NCI-H748 (cell line): Measurements from ENCODE around the gene LTBP4.
"Not testable (repeated sequence)": the region's sequence is repeated elsewhere in the genome, so short reads cannot be mapped to it uniquely, and the experiment has no call there.

ENCODE experiments used
- DNase-seq: peaks from one replicate; lab custom pipeline; 2025; ENCODE audit not compliant: unreplicated experiment; lab: John Stamatoyannopoulos, UW

Gene LTBP4

GRCh38 chr19:40571831-40572495, 29.2 kb upstream of the LTBP4 start:
- no peak for DNase-seq

- no peak for DNase-seq
Observed at GRCh38 chr19:40575326-40575725, 25.8 kb upstream of the LTBP4 start.

DNA sequence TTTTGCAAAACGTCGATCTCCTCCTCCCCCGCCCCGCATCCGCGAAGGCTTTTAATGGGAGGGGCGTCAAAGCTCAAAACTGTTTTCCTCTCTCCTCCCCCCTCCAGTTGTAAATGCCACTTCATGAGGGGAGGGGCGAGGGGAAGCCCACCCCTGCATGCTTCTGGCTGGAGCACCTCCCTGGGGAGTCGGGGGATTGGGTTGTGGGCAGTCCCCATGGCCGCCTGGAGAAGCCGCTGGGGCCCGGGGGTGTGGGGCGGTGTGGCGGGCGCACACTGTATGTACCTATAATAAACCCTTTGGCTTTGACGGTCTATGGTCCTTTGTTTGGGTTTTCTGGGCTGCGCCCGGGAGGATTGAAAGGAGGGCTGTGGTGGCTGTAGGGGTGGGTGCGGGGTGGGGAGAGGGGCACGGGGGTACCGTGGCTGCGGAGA, 25.0 kb upstream of the LTBP4 start:
- DNase-seq, result peak; percentile 88

GRCh38 chr19:40576585-40577451, 24.4 kb upstream of the LTBP4 start, which contains the start of gene SHKBP1:
SHKBP1 (plus strand) TSS chr19:40576873; CDS start chr19:40576900, 27 bp downstream.
- DNase-seq, result peak; percentile 97

DNA sequence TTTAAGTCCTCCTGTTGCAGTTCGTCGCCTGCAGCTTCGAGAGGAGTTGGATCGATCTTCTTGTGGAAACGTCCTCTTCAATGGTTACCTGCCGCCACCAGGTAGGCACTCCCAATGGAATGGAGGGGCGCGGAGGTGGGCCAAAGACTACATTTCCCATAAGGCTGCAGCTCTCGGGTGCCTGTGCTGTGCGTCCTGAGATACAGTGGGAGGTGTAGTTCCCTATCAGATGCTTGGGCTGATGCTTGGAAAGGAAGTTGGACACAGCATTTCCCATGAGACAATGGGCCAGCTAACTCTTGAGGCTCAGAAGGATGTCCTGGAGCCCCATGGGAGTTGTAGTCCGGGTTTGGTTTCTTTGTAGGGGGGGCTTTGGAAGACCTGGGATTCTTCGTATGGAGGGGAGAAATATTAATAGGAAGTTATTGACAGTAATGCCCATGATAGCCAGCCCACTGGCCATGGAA, 22.7 kb upstream of the LTBP4 start:
- peak; percentile 42 for DNase-seq

GRCh38 chr19:40580619-40581018, 20.6 kb upstream of the LTBP4 start:
- no peak for DNase-seq

- no peak for DNase-seq
Observed at GRCh38 chr19:40581531-40581930, 19.6 kb upstream of the LTBP4 start.

- DNase-seq, result no peak
Observed at GRCh38 chr19:40582467-40582866, 18.7 kb upstream of the LTBP4 start.

DNA sequence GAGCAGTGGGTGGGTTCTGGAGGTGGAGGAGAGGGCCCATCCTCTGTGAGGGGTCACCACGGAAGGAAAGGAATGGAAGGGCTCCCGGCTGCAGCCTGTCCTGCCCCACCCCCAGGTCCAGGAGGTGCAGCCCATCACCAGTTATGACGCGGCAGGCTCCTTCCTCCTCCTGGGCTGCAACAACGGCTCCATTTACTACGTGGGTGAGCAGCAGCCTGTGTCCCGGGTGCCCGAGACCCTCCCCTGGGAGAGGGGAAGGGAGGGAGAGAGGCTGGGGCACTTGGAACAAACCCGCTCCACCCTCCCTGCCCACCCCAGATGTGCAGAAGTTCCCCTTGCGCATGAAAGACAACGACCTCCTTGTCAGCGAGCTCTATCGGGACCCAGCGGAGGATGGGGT, 17.9 kb upstream of the LTBP4 start:
- DNase-seq, result no peak

DNA sequence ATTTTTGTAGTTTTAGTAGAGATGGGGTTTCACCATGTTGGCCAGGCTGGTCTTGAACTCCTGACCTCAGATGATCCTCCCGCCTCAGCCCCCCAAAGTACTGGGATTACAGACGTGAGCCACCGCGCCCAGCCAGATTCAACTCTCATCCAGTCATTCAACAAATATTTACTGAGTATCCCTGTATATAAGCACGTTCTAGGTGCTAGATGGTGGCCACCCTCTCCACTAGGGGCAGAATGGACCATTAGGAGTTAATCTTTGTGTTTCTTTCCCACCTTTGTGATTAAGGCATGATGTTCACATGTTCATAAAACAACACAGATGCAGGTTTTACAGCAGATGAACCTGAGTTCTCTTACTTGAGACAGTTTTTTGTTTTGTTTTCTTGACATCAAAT, 17.2 kb upstream of the LTBP4 start:
- no peak for DNase-seq

DNA sequence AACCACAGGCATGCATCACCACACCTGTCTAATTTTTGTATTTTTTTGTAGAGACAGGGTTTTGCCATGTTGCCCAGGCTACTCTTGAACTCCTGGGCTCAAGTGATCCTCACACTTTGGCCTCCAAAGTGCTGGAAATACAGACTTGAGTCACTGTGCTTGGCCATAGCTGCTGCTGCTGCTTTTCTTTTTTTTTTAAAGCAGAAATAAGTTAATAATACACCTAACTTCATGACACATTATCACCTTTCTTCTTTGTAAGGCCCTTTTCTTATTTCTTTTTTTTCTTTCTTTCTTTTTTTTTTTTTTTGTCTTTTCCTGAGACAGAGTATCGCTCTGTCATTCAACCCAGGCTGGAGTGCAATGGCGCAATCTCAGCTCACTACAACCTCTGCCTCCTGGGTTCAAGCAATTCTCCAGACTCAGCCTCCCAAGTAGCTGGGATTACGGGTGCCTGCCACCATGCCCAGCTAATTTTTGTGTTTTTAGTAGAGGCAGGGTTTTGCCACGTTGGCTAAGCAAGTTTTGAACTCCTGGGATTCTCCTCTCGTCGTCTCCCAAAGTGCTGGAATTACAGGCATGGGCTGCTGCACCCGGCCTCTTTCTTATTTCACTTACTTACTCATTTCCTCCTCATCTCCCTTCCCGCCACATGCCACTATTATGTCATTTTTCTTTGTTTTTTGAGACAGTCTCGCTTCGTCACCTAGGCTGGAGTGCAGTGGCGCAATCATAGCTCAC, 15.8 kb upstream of the LTBP4 start:
- DNase-seq, result no peak

DNA sequence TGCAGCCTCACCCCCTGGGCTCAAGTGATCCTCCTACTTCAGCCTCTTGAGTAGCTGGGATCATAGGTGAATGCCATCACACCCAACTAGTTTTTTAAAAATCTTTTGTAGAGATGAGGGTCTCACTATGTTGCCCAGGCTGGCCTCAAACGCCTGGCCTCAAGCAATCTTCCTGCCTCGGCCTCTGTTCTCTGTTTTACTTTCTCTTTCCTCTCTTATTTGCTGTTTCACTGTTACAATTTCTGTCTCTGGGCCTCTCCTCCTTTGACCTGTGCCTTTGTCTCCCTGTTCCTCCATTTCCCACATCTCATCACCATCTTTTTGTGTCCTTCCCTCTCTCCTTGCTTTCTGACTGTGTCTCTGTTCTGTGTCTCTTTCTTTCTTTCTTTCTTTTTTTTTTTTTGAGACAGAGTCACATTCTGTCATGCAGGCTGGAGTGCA, 15.2 kb upstream of the LTBP4 start:
- DNase-seq, result no peak

DNA sequence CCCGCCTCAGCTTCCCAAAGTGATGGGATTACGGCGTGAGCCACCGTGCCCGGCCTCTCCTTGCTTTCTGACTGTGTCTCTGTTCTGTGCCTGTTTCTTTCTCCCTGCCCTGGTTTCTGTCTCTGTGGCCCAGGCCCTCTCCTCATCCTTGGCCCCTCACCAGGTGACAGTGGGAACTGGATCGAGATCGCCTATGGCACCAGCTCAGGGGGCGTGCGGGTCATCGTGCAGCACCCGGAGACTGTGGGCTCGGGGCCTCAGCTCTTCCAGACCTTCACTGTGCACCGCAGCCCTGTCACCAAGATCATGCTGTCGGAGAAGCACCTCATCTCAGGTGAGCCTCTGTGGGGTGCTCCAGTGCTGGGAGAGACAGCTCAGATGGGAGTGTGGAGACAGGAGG, 14.6 kb upstream of the LTBP4 start:
- DNase-seq, result no peak

GRCh38 chr19:40588110-40588854, 12.9 kb upstream of the LTBP4 start:
- no peak for DNase-seq

- DNase-seq, result peak; percentile 30
Observed at GRCh38 chr19:40588926-40589569, 12.1 kb upstream of the LTBP4 start.

GRCh38 chr19:40589591-40590429, 11.4 kb upstream of the LTBP4 start:
- no peak for DNase-seq

DNA sequence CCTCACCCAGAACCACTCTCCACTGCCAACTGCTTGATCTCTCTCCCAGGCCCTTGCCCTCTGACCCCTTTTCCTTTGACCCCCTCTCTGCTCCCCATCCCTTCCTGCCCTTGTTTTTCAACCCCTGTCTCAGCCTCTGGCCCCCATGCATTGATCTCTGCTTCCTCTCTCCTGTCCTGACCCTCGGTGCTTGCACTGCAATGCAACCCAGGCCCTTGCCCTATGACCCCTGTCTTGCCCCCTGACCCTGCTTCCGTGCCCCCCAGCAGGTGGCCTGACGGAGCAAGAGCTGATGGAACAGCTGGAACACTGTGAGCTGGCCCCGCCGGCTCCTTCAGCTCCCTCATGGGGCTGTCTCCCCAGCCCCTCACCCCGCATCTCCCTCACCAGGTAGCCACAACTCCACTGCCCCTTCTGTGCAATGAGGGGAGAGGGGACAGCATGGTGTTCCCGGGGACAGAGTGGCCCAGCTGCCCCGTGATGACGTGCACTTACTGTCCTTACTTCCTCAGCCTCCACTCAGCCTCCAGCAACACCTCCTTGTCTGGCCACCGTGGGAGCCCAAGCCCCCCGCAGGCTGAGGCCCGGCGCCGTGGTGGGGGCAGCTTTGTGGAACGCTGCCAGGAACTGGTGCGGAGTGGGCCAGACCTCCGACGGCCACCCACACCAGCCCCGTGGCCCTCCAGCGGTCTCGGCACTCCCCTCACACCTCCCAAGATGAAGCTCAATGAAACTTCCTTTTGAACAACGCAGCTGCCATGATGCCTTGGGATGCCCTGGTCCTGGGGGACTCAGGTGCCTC, 10.5 kb upstream of the LTBP4 start:
- no peak for DNase-seq

DNA sequence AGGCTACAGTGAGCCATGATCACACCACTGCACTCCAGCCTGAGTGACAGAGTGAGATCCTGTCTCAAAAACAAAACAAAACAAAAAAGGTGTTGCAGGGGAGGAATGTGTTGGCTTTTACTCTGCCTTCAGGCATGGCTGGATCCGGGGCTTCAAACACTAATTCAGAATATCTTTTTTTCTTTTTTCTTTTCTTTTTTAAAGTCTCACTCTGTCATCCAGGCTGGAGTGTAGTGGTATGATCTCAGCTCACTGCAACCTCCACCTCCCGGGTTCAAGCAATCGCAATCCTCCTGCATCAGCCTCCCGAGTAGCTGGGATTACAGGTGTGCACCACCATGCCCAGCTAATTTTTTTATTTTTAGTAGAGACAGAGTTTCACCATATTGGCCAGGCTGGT, 9.4 kb upstream of the LTBP4 start:
- not testable (repeated sequence) for DNase-seq

DNA sequence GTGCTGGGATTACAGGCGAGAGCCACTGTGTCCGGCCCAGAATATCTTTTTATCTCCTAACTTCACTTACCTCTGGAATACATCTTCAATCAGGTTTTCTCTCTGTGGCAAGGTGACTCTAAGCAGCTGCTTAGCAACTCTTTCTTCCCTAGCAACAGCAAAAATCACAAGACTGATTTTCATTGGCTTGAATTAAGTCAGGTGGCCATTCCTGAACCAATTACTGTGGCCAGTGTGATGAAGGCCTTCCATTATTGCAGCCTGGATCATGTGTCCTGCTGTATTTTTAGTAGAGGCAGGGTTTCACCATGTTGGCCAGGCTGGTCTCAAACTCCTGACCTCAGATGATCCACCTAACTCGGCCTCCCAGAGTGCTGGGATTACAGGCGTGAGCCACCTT, 9.0 kb upstream of the LTBP4 start:
- DNase-seq, result peak; percentile 85
